Activated CD4-positive, alpha-beta memory T cell treated with anti-CD3 and anti-CD28 coated beads for 36 hours (primary cell): ENCODE results near the gene MPP1. TPM values are rescaled to one million over a fixed set of nuclear protein-coding genes. Genes with fewer than 3 reads are reported as not detected.
A peak's percentile ranks its signal among the peaks of the same experiment; 100 is the strongest.

Source experiments
- CTCF ChIA-PET: fragments of 350-600 bp; sonication (Branson Sonifier 250); formaldehyde crosslinking; loops from one replicate; lab custom pipeline; 2021; ENCODE audit warnings: antibody characterized with exemption, inconsistent platforms; lab: Charles Lee
- POLR2A ChIA-PET: fragments of 350-600 bp; sonication (Branson Sonifier 250); formaldehyde crosslinking; loops from one replicate; lab custom pipeline; 2021; ENCODE audit warnings: antibody characterized with exemption; lab: Charles Lee
- DNase-seq: peaks from one replicate; pipeline ENCODE4 v3.0.0-alpha.2; 2020
- H3K27ac Mint-ChIP-seq: one replicate; pipeline ENCODE4 v1.8.0; 2021; ENCODE audit warnings: mixed read lengths
- H3K27me3 Mint-ChIP-seq: one replicate; pipeline ENCODE4 v1.8.0; 2021; ENCODE audit warnings: mixed read lengths
- H3K36me3 Mint-ChIP-seq: one replicate; pipeline ENCODE4 v1.8.0; 2021; ENCODE audit warnings: mixed read lengths
- H3K4me1 Mint-ChIP-seq: one replicate; pipeline ENCODE4 v1.8.0; 2021; ENCODE audit warnings: low read depth, mixed read lengths
- H3K4me3 Mint-ChIP-seq: one replicate; pipeline ENCODE4 v1.8.0; 2021; ENCODE audit warnings: mild to moderate bottlenecking, mixed read lengths
- H3K9me3 Mint-ChIP-seq: one replicate; pipeline ENCODE4 v1.8.0; 2021; ENCODE audit warnings: mixed read lengths
- intact Hi-C: fragments of 100-400 bp; cut with micrococcal nuclease; formaldehyde crosslinking; loops from one replicate; pipeline ENCODE4 v1.15.1; 2023
- total RNA-seq, 2 experiments: library from RNA; stranded (reverse); gene quantifications; one replicate each; pipeline ENCODE4 v1.2.3, GENCODE V29; 2021

MPP1 gene
- total RNA-seq, 2 experiments from 2014 or later = 22.6 to 24.2 TPM

- ChIA-PET POLR2A (interaction anchor here (0.7 kb wide), 1 partner anchor 16 kb away, joined by 3 read pairs; no protein-coding TSS in a partner anchor), CTCF (interaction anchor here (5.7 kb wide), 1 partner anchor 13 kb away, joined by 49 read pairs; the partner anchor contains the start of gene GAB3)
- Mint-ChIP-seq H3K4me3 (peak overlapping the region; percentile 52), H3K36me3 (no peaks in the 10 kb centered on the region), H3K27me3 (no peaks in the 10 kb centered on the region), H3K4me1 (peaks cover 77% of the 10 kb centered on the region), H3K9me3 (no peaks in the 10 kb centered on the region), H3K27ac (peak overlapping the region; percentile 94)
- intact Hi-C loops = no loop called here
- no peak for DNase-seq
Measured at GRCh38 chrX:154735695-154736393, 69.4 kb downstream of the MPP1 start.

- Mint-ChIP-seq H3K9me3 (no peaks in the 10 kb centered on the region), H3K27me3 (no peaks in the 10 kb centered on the region), H3K36me3 (no peaks in the 10 kb centered on the region), H3K4me3 (peak overlapping the region; percentile 65), H3K27ac (peak overlapping the region; percentile 94), H3K4me1 (peaks cover 87% of the 10 kb centered on the region)
- CTCF ChIA-PET = interaction anchor here (1.2 to 4.6 kb wide), 2 partner anchors 14 to 29 kb away, joined by 4 to 27 read pairs; partner anchors contain the start of gene DKC1
- intact Hi-C loops = no loop called here
- POLR2A ChIA-PET = no interaction called here
- peak; percentile 28 for DNase-seq
Measured at GRCh38 chrX:154734061-154734781, 71.1 kb downstream of the MPP1 start.

GRCh38 chrX:154733066-154733425 lies 72.2 kb downstream of the MPP1 start:
- DNase-seq = no peak
- ChIA-PET CTCF (interaction anchor here (4.6 kb wide), 1 partner anchor 16 kb away, joined by 27 read pairs; no protein-coding TSS in a partner anchor), POLR2A (no interaction called here)
- intact Hi-C loops = loop anchor here (1.0 to 2.0 kb wide), 2 partner anchors 9 to 14 kb away; no protein-coding TSS in a partner anchor
- H3K36me3 Mint-ChIP-seq = no peaks in the 10 kb centered on the region
- no peaks in the 10 kb centered on the region for H3K9me3 Mint-ChIP-seq
- H3K27me3 Mint-ChIP-seq = no peaks in the 10 kb centered on the region
- peaks cover 89% of the 10 kb centered on the region for H3K4me1 Mint-ChIP-seq
- H3K4me3 Mint-ChIP-seq = peak overlapping the region; percentile 27
- H3K27ac Mint-ChIP-seq = peak overlapping the region; percentile 94

GRCh38 chrX:154732421-154733065 lies 72.7 kb downstream of the MPP1 start:
- Mint-ChIP-seq H3K9me3 (no peaks in the 10 kb centered on the region), H3K4me3 (peak overlapping the region; percentile 27), H3K36me3 (no peaks in the 10 kb centered on the region), H3K27ac (peak overlapping the region; percentile 94), H3K4me1 (peaks cover 91% of the 10 kb centered on the region), H3K27me3 (no peaks in the 10 kb centered on the region)
- intact Hi-C loops = loop anchor here (1.0 to 2.0 kb wide), 2 partner anchors 8 to 14 kb away; no protein-coding TSS in a partner anchor
- POLR2A ChIA-PET = interaction anchor here (1.0 kb wide), 1 partner anchor 16 kb away, joined by 3 read pairs; no protein-coding TSS in a partner anchor
- peak; percentile 20 for DNase-seq
- CTCF ChIA-PET = interaction anchor here (0.8 to 4.6 kb wide), 6 partner anchors 13 to 19 kb away, joined by 3 to 27 read pairs (median 3); partner anchors contain the start of gene GAB3

- no peaks in the 10 kb centered on the region for H3K27me3 Mint-ChIP-seq
- DNase-seq = peak; percentile 11
- ChIA-PET POLR2A (interaction anchor here (1.0 kb wide), 1 partner anchor 17 kb away, joined by 3 read pairs; no protein-coding TSS in a partner anchor), CTCF (interaction anchor here (0.8 to 4.6 kb wide), 7 partner anchors 12 to 19 kb away, joined by 3 to 27 read pairs (median 3); partner anchors contain the start of gene GAB3)
- no peaks in the 10 kb centered on the region for H3K36me3 Mint-ChIP-seq
- H3K9me3 Mint-ChIP-seq = no peaks in the 10 kb centered on the region
- peaks cover 87% of the 10 kb centered on the region for H3K4me1 Mint-ChIP-seq
- intact Hi-C loops = loop anchor here (2.0 kb wide), 1 partner anchor 13 kb away; no protein-coding TSS in a partner anchor
- H3K4me3 Mint-ChIP-seq = peak overlapping the region; percentile 16
- H3K27ac Mint-ChIP-seq = peak overlapping the region; percentile 62
Measured at GRCh38 chrX:154731881-154732280, 73.4 kb downstream of the MPP1 start.

- H3K9me3 Mint-ChIP-seq = no peaks in the 10 kb centered on the region
- no peak for DNase-seq
- no peaks in the 10 kb centered on the region for H3K27me3 Mint-ChIP-seq
- intact Hi-C loops = no loop called here
- no peak overlapping the region for H3K4me3 Mint-ChIP-seq
- H3K27ac Mint-ChIP-seq = no peak overlapping the region
- peaks cover 89% of the 10 kb centered on the region for H3K4me1 Mint-ChIP-seq
- H3K36me3 Mint-ChIP-seq = no peaks in the 10 kb centered on the region
- ChIA-PET CTCF (interaction anchor here (1.2 to 4.6 kb wide), 2 partner anchors 16 to 17 kb away, joined by 3 to 27 read pairs; no protein-coding TSS in a partner anchor), POLR2A (no interaction called here)
Measured at GRCh38 chrX:154731184-154731583, 74.1 kb downstream of the MPP1 start.

GRCh38 chrX:154730253-154730891 lies 74.9 kb downstream of the MPP1 start:
- DNase-seq = no peak
- intact Hi-C loops = no loop called here
- Mint-ChIP-seq H3K9me3 (no peaks in the 10 kb centered on the region), H3K36me3 (no peaks in the 10 kb centered on the region), H3K27ac (no peak overlapping the region), H3K4me1 (peaks cover 89% of the 10 kb centered on the region), H3K4me3 (no peak overlapping the region), H3K27me3 (no peaks in the 10 kb centered on the region)
- ChIA-PET CTCF (interaction anchor here (1.2 to 4.6 kb wide), 3 partner anchors 14 to 18 kb away, joined by 3 to 27 read pairs (median 6); no protein-coding TSS in a partner anchor), POLR2A (interaction anchor here (1.4 kb wide), 1 partner anchor 18 kb away, joined by 3 read pairs; no protein-coding TSS in a partner anchor)

- POLR2A ChIA-PET = interaction anchor here (1.0 to 1.4 kb wide), 2 partner anchors 11 to 19 kb away, joined by 3 read pairs; no protein-coding TSS in a partner anchor
- no peak overlapping the region for H3K27ac Mint-ChIP-seq
- CTCF ChIA-PET = interaction anchor here (0.7 to 1.8 kb wide), 3 partner anchors 13 to 22 kb away, joined by 3 to 8 read pairs (median 6); partner anchors contain the start of gene GAB3
Measured at GRCh38 chrX:154729439-154729838, 75.8 kb downstream of the MPP1 start.

More at GRCh38 chrX:154729439-154729838, 75.8 kb downstream of the MPP1 start:
- Mint-ChIP-seq H3K4me3 (no peak overlapping the region), H3K36me3 (no peaks in the 10 kb centered on the region), H3K4me1 (peaks cover 88% of the 10 kb centered on the region), H3K9me3 (no peaks in the 10 kb centered on the region), H3K27me3 (no peaks in the 10 kb centered on the region)
- intact Hi-C loops = no loop called here
- no peak for DNase-seq

Other genes with a start within 250 kb of the MPP1 start
- not detected for gene CTAG1A, start 220.4 kb downstream of the MPP1 start, total RNA-seq
- not detected for gene CTAG1B, start 186.2 kb downstream of the MPP1 start, total RNA-seq
- not detected for gene CTAG2, start 151.9 kb downstream of the MPP1 start, total RNA-seq
- 1 to 10 TPM; 3.4 to 3.7 TPM for gene GAB3, start 54.4 kb downstream of the MPP1 start, total RNA-seq
- gene DKC1, start 42.6 kb downstream of the MPP1 start, total RNA-seq = 10 to 100 TPM; 94.0 to 95.5 TPM
- gene SMIM9, start 29.2 kb upstream of the MPP1 start, total RNA-seq = not detected
- 10 to 100 TPM; 42.9 to 43.3 TPM for gene F8A1, start 80.9 kb upstream of the MPP1 start, total RNA-seq
- 1 to 10 TPM; 7.5 to 8.9 TPM for gene F8, start 217.2 kb upstream of the MPP1 start, total RNA-seq
- gene FUNDC2, start 221.4 kb upstream of the MPP1 start, total RNA-seq = 10 to 100 TPM; 95.1 to 95.9 TPM